K562 (cell line): ENCODE results near the gene FAM168B. TPM values are rescaled to one million over a fixed set of nuclear protein-coding genes. Genes with fewer than 3 reads are reported as not detected.

ENCODE experiments used
- CEBPB ChIP-seq: fragments of 450-650 bp; IDR thresholded peaks from 2 replicates; pipeline ENCODE4 v1.6.1; 2016; ENCODE audit warnings: missing genetic modification characterization, missing compliant biosample characterization
- ELF4 ChIP-seq: fragments of 450-650 bp; formaldehyde crosslinking; IDR thresholded peaks from 2 replicates; pipeline ENCODE4 v1.4.0; 2022; ENCODE audit warnings: missing genetic modification characterization
- MLLT1 ChIP-seq, 2 experiments: fragments of 450-650 bp; IDR thresholded peaks; 2 replicates each; pipeline ENCODE4 v1.6.1; 2016
- PRMT5 ChIP-seq: sonication (generic); formaldehyde crosslinking; IDR thresholded peaks from 2 replicates; pipeline ENCODE4 v1.5.0; 2020; ENCODE audit warnings: missing genetic modification reagents
- SMAD2 ChIP-seq: fragments of 150-350 bp; IDR thresholded peaks from 2 replicates; pipeline ENCODE4 v1.6.1; 2014; ENCODE audit warnings: low read depth, mild to moderate bottlenecking, low read length
- SMARCA4 ChIP-seq: fragments of 450-650 bp; IDR thresholded peaks from 2 replicates; pipeline ENCODE4 v1.6.1; 2016
- SMARCB1 ChIP-seq: IDR thresholded peaks from 2 replicates; pipeline ENCODE4 v1.6.1; 2011; ENCODE audit warnings: improper control_type of control experiment, low read depth; ENCODE audit not compliant: insufficient read length
- ZFX ChIP-seq: sonication (generic); formaldehyde crosslinking; IDR thresholded peaks from 2 replicates; pipeline ENCODE4 v1.8.0; 2022; ENCODE audit warnings: mild to moderate bottlenecking, missing genetic modification reagents, moderate library complexity
- polyA plus RNA-seq, 8 experiments: library from polyadenylated mRNA; depleted of rRNA in 4 of 8; stranded (reverse) in 5 of 8; unstranded in 3 of 8; fragments of >200 nt; fragmentation: Nextera tagmentation in 2 of 8; fragmentation: Illumina TruSeq in 1 of 8; extraction: Ambion mirVana in 2 of 8; extraction: Trizol in 1 of 8; gene quantifications; 2 replicates each; pipeline versions ENCODE4 v1.2.1 to v1.2.3, GENCODE V29; 2011 to 2014; ENCODE audit warnings: inconsistent platforms in 1 of 8, missing spikeins in 1 of 8
- total RNA-seq, 7 experiments: library from RNA; depleted of rRNA in 6 of 7; stranded (reverse); fragments of >200 nt in 6 of 7; fragmentation: Illumina TruSeq in 2 of 7; extraction: Trizol in 2 of 7; gene quantifications; 2 replicates each; pipeline versions ENCODE4 v1.2.1 to v1.2.3, GENCODE V29; 2011 to 2021; ENCODE audit warnings: low replicate concordance in 1 of 7
- TF ChIP-seq, protein P1 (sequence below): sonication (generic); formaldehyde crosslinking; IDR thresholded peaks from 2 replicates; pipeline ENCODE4 v1.8.0; 2022; ENCODE audit warnings: mild to moderate bottlenecking, missing genetic modification reagents, borderline replicate concordance
- TF ChIP-seq, protein P2 (sequence below): sonication (generic); formaldehyde crosslinking; IDR thresholded peaks from 2 replicates; pipeline ENCODE4 v1.8.1; 2022; ENCODE audit warnings: missing genetic modification reagents

FAM168B gene
- total and polyA plus RNA-seq, 9 of the 15 experiments (the other 6 are each of a cell fraction or from before 2014, with no cell fraction given) = 3.3 to 76.0 (median 46.1) TPM

- TF ChIP-seq ELF4 = no peak
- no peak for TF ChIP-seq ZFX (CRISPR knock-in tag)
- no peak for TF ChIP-seq PRMT5
- TF ChIP-seq, protein P1, sequence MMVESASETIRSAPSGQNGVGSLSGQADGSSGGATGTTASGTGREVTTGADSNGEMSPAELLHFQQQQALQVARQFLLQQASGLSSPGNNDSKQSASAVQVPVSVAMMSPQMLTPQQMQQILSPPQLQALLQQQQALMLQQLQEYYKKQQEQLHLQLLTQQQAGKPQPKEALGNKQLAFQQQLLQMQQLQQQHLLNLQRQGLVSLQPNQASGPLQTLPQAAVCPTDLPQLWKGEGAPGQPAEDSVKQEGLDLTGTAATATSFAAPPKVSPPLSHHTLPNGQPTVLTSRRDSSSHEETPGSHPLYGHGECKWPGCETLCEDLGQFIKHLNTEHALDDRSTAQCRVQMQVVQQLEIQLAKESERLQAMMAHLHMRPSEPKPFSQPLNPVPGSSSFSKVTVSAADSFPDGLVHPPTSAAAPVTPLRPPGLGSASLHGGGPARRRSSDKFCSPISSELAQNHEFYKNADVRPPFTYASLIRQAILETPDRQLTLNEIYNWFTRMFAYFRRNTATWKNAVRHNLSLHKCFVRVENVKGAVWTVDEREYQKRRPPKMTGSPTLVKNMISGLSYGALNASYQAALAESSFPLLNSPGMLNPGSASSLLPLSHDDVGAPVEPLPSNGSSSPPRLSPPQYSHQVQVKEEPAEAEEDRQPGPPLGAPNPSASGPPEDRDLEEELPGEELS = no peak
- TF ChIP-seq CEBPB (tag) = no peak
- TF ChIP-seq SMAD2 = no peak
- TF ChIP-seq, protein P2, sequence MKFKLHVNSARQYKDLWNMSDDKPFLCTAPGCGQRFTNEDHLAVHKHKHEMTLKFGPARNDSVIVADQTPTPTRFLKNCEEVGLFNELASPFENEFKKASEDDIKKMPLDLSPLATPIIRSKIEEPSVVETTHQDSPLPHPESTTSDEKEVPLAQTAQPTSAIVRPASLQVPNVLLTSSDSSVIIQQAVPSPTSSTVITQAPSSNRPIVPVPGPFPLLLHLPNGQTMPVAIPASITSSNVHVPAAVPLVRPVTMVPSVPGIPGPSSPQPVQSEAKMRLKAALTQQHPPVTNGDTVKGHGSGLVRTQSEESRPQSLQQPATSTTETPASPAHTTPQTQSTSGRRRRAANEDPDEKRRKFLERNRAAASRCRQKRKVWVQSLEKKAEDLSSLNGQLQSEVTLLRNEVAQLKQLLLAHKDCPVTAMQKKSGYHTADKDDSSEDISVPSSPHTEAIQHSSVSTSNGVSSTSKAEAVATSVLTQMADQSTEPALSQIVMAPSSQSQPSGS = no peak
- no peak for TF ChIP-seq SMARCB1
- no peak for TF ChIP-seq SMARCA4
- TF ChIP-seq MLLT1 (IDR thresholded peaks at IDR 0.05) = no peak
Measured at GRCh38 chr2:131043199-131044074, 49.8 kb downstream of the FAM168B start (continued).
